Fibroblast of skin of abdomen (primary cell): ENCODE measurements around the gene KCTD21.

Experiments used
- DNase-seq: peaks from one replicate; pipeline ENCODE4 v3.0.0-alpha.2; 2013

The KCTD21 gene

DNA sequence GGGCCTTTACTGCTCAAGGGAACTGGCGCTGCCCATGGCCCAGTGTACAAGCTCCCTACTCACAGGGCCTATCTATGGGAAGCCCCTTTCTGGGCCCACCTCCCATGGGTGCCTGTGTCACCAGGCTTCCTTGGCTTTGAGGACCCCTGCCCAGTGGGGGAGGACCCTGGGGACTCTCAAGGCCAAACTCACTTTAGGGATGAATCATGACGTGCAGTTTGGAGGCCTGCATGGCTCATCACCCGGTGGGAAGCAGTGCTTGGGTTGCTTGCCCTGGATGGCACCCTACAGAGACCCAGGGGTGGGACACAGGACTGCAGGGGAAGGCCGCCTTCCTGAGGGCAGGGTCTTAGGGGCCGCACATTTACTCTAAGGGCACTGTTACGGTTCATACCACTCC lies 16.5 kb downstream of the KCTD21 start:
- no peak for DNase-seq

GRCh38 chr11:78170874-78171549 lies 17.4 kb downstream of the KCTD21 start:
- DNase-seq: no peak

DNA sequence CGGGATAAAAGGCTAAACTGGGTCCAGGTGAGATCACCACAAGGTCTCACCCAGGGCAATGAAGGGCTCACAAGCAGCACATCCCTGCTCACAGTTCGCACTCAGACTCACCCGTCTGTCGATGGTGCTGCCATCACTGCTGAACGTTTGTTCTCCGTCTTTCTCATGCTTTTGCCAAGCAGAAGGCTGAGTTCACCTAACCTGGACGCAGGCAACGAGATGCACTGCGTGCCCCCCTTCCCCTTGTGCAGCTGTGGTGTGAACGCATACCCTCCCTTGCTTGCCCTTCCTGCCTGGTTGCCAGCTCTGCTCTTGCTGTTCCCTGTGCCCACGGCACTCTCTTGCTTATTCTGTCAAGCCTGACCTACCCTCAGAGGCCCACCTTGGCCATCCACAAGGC lies 18.0 kb downstream of the KCTD21 start:
- no peak for DNase-seq

DNA sequence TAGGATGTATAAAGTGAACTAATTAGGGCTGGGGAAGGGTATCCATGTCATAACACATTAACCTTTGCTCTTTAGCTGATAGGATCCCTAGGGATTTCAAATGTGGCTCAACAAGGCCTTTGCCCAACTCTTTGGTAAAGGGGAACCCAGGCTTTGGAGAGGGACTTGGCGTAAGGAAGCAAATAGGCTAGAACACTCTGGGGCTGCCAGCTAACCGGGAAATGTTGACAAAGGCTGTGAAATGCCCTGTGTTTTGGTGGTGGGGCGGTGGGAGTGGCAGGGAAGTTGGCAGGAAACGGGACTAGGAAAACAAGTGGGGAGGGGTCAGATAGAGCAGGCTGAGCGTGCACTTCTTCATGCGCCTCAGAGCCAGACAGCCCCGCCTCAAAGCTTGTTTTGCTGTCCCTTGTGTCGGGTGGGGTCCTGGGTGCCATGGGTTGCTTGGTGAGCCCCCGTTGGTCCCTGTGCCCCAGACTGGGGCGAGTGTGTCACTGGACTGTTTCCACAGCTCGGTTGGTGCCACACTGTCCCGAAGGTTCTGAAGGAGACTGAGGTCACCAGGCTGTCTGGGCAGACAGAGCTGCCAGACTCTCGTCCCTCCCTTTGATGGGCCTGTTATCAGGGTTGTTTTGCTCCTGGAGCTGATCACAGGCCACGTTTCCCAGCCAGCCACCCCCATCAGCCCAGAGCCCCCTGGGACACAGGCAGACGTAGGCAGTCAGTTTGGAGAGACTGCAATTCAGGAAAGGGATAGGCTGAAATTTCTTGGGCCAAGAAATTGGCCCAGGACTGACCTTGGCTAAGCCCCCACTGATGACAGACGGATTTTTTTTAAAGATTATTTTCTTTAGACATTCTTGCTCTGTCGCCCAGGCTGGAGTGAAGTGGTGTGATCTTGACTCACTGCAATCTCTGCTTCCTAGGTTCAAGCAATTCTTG lies 19.6 kb downstream of the KCTD21 start:
- peak; percentile 86 for DNase-seq

- no peak for DNase-seq
Observed at GRCh38 chr11:78166855-78167469, 21.5 kb downstream of the KCTD21 start.

DNA sequence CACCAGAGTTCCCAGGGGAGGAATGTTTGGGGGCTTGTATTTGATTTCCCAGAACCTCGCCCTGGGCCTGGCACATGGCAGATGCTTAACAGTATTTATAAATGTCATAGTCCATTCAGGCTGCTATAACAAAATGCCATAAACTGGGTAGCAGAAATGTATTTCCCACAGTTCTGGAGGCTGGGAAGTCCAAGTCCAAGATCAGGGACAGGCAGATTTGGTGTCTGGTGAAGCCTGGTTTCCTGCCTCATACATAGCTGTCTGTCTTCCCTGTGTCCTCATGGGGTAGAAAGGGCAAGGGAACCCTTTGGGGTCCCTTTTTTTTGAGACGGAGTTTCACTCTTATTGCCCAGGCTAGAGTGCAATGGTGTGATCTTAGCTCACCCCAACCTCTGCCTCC lies 24.0 kb downstream of the KCTD21 start:
- DNase-seq: no peak

DNA sequence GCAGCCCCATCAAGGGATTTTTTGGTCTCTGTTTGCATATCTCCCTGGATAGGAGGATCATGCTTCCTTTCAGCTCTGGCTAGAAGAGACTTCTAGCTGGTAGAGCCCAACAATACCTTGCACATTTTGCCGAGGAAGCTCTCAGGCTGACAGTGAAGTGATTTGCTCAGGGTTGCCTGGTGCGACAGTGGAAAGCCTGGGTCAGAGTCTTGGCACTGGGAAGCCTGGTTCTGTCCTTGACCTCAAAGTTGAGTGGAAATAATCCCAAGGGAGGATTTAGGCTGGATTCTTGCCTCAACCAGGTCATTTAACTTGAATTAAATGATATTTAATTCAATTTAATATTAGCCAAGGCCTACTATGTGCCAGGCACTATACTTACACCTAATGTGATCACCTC lies 24.6 kb downstream of the KCTD21 start:
- no peak for DNase-seq

DNA sequence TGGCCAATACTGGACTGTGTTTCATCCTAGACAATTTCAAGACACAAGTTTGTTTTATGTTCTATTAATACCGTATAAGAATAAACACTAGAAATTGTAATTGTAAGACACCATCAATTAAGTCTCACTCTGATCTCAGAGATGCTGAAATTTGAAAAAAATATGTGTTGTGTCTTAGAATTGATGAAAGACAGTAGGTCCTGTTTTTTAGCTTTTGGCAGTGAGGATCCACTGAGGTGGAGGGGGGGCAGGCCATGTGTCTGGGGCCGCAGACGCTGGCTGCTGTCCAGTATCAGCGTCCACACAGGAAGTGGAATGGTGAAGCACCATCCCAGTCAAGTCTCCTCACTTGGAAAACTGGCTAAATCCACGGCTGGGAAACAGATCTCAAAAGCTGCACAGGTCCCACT lies 26.5 kb downstream of the KCTD21 start:
- DNase-seq: peak; percentile 47

DNA sequence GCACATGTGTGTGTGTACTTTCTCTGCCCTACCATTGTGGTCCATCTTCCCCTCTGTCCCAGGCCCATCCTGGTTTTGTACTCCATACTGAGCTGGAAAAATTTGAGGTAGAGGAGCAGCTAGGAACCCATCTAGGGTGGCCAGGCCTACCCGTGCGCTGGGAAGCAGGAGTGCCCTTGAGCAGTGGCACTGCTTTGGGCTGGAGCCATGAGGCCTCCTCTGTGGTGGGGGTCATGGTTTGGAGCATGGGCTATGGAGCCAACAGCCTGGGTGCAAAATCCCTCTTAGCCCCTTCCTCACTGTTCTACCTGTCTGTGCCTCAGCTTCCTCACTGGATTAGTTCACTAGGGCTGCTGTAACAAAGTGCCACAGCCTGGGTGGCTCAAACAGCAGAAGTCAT lies 27.1 kb downstream of the KCTD21 start:
- no peak for DNase-seq

- no peak for DNase-seq
Observed at GRCh38 chr11:78160557-78160956, 27.9 kb downstream of the KCTD21 start.

DNA sequence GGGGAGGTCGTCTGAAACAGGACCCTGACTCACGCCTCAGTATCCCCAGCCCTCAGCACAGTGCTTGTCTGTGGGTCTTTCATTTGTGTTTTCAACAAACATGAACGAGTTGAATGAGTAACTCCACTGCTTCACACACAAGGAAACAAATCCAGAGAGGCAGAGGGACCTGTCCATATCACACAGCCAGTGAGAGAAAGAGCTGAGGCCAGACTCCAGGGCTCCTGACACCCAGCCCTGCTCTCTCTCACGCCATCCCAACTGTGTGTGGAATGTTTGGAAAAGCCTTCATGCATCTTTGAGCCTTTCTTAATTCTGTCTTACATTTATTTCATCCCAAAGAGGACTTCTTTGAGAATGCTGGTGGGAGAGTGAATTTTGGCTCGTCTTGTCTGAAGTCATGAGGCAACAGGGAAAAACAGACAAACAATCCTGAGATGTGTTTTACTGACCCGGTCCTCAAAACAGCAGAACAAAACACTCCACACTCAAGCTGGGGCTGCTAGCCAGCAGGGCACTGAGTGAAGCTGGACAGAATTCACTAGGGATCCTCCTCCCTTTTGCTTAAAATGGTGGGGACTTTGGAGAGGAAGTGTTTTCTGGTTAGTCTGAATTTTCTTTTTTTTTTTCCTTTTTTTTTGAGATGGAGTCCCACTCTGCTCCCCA lies 29.3 kb downstream of the KCTD21 start:
- DNase-seq: no peak

GRCh38 chr11:78156127-78156844 lies 32.1 kb downstream of the KCTD21 start:
- peak; percentile 63 for DNase-seq

DNA sequence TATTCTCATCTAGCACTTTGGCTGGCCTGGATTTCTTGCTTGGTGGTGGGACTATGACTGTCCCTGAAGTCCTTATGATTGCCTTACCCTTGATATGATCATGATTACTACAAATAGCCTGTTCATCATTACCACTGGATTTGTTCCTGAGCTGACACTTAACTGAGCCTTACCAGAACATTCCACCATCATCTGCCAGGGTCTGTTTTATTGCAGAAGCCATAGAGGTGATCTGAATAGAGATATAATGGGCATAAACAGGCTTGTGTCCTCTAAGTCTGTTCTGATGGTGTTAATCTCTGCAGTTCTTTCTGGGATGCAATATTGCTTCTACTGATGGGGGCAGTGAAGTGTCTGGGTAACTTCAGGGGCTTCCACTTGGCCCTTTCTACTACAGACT lies 36.6 kb downstream of the KCTD21 start:
- no peak for DNase-seq

GRCh38 chr11:78150754-78151153 lies 37.7 kb downstream of the KCTD21 start:
- DNase-seq: no peak

DNA sequence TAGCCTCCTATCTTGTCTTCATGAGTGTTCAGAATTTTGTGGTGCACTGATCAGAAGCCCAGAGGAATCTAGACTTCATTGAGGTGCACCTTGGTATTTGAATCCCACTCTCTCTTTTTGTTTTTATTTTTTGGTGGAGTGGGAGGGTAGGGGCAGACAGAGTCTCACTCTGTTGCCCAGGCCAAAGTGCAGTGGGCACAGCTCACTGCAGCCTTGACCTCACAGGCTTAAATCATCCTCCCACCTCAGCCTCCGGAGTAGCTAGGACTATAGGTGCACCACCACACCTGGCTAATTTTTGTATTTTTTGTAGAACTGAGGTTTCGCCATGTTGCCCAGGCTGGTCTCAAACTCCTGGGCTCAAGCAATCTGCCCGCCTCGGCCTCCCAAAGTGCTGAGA lies 38.1 kb downstream of the KCTD21 start:
- DNase-seq: no peak

GRCh38 chr11:78149646-78150045 lies 38.8 kb downstream of the KCTD21 start:
- DNase-seq: peak; percentile 48

GRCh38 chr11:78147807-78148206 lies 40.6 kb downstream of the KCTD21 start:
- DNase-seq: no peak

DNA sequence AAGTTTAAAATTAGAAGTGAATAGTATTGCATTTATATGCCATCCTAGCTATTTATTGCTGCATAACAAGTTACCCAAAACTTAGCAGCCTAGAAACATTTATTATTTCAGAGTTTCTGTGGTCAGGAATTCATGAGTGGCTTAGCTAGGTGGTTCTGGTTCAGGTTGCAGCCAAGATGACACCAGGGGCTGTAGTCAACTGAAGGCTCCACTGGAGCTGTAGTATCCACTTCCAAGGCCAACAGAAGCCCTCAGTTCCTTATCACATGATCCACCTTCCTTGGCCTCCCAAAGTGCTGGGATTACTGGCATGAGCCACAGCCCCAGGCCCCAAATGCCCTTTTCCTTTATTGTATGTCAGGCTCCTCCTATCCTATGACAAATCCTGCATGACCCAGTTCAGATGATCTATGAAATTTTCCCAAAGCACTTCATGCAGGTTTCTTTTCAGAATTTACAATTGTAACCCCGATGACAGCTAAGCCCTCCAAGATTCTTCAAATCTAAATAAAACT lies 42.9 kb downstream of the KCTD21 start:
- no peak for DNase-seq

DNA sequence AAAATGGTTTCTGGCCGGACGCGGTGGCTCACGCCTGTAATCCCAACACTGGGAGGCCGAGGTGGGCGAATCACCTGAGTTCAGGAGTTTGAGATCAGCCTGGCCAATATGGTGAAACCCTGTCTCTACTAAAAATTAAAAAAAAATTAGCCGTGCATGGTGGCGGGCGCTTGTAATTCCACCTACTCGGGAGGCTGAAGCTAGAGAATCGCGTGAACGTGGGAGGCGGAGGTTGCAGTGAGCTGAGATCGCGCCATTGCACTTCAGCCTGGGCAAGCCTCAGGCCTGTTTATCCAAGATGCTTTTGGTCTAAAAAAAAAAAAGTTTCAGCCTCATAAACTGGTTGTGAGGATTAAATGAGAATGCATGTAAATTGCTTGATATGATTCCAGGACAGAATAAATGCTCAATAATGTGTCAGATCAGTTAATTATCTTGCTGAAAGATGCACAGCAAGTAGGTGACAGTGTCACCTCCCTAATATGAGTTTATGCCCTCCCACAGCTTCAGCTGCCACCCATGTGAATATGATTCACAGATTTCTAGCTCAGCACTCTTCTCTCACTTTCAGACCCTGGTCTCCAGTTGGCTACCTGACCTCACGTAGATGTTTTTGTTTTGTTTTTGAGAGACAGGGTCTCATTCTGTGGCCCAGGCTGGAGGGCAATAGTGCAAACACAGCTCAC lies 47.9 kb downstream of the KCTD21 start:
- no peak for DNase-seq

DNA sequence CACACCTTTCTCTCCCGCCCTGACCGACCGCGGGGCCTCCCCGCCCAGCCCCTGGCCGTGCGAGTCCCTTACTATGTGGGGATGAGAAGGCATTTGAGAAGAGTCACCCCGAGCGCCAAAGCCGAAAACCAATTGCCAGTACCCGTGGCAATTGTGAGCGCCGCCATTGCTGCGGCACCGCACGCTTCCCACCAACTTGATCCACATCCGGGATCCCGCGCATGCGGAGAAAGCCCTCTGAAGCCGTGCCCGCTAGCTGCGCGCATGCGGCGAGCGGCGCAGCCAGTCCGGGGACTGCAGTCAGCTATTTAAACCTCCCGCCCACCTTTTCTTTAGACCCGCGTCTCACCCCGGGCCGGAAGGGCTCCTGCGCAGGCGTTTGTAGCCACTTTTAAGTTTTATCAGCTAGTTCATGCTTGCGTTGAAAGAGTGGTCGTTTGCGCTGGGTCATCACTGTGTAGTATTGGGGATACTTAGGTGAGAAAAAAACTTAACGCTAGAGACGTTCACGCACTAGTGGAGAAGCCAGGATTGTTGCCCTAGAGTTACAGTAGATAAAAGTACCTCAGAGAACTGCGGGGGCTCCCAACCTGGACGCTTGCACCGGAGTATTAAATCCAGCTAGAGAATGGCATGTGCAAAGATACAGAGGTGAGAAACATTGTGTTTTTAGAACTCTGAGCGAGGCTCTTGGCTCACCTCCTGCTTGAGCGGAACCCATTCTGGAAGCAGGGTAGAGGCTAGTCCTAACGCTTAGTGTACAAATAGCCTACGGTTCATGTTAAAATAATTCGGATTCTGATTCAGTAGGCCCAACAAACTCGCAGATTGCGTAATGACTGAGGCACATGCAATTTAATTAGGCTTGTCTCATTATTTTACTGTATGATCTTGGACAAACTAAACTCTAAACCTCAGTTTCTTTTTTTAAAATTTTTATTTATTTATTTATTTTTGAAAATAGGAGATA lies 48.7 kb downstream of the KCTD21 start, which contains the start of gene ALG8:
Gene ALG8 (minus strand): TSS at position 205 of the 970 bp plus-strand sequence. CDS start 38 bp downstream, at position 167.
- peak; percentile 95 for DNase-seq
